ENCODE measurements around the gene RBM20. TPM values are rescaled to one million over a fixed set of nuclear protein-coding genes. Genes with fewer than 3 reads are reported as not detected.
A peak's percentile ranks its signal among the peaks of the same experiment; 100 is the strongest.

The RBM20 gene
- polyA plus RNA-seq, 3 donors = not detected

- H3K27me3 Mint-ChIP-seq (ENCODE audit: low read depth in 3 of 3) = no peaks in the 10 kb centered on the region
- H3K36me3 Mint-ChIP-seq = peaks cover 0 to 3% of the 10 kb centered on the region in 2 donors
- H3K27me3 ChIP-seq (ENCODE audit: control insufficient read depth in 2 of 2, insufficient read depth in 2 of 2, low read length in 2 of 2) = no peaks in the 10 kb centered on the region
- H4K20me1 ChIP-seq (ENCODE audit: insufficient read depth, low read length) = no peaks in the 10 kb centered on the region
- H3K79me2 ChIP-seq (ENCODE audit: insufficient read depth, low read length) = no peaks in the 10 kb centered on the region
- no peaks in the 10 kb centered on the region for H3K4me1 ChIP-seq (ENCODE audit: control insufficient read depth in 1 of 2, insufficient read depth in 2 of 2, low read length in 2 of 2)
- no peaks in the 10 kb centered on the region for H3K36me3 ChIP-seq (replicated peaks in 1 of 2; ENCODE audit: control insufficient read depth in 1 of 2, insufficient read depth in 2 of 2, low read length in 2 of 2)
- H3K4me3 ChIP-seq (replicated peaks in 1 of 3; ENCODE audit: low read depth in 2 of 3, low read length in 3 of 3) = no peak overlapping the region
- H3K27ac ChIP-seq (ENCODE audit: low read depth in 1 of 2, low read length in 2 of 2) = no peak overlapping the region
- H3K4me1 Mint-ChIP-seq = peaks cover 7% of the 10 kb centered on the region
- no peak overlapping the region for H2AFZ ChIP-seq (ENCODE audit: insufficient read depth, low read depth, low read length, poor library complexity, severe bottlenecking)
- peak overlapping the region in 1 of 7 donors; percentile 44 for H3K27ac Mint-ChIP-seq
- TF ChIP-seq, protein P1, sequence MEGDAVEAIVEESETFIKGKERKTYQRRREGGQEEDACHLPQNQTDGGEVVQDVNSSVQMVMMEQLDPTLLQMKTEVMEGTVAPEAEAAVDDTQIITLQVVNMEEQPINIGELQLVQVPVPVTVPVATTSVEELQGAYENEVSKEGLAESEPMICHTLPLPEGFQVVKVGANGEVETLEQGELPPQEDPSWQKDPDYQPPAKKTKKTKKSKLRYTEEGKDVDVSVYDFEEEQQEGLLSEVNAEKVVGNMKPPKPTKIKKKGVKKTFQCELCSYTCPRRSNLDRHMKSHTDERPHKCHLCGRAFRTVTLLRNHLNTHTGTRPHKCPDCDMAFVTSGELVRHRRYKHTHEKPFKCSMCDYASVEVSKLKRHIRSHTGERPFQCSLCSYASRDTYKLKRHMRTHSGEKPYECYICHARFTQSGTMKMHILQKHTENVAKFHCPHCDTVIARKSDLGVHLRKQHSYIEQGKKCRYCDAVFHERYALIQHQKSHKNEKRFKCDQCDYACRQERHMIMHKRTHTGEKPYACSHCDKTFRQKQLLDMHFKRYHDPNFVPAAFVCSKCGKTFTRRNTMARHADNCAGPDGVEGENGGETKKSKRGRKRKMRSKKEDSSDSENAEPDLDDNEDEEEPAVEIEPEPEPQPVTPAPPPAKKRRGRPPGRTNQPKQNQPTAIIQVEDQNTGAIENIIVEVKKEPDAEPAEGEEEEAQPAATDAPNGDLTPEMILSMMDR (IDR thresholded peaks at IDR 0.05) = no peak
- intact Hi-C loops (cut with micrococcal nuclease) = loop anchor here (10.0 kb wide), 1 partner anchor 980 kb away; no protein-coding TSS in a partner anchor
- H3K4me3 Mint-ChIP-seq = no peak overlapping the region
- no peak for DNase-seq
- H3K9me3 Mint-ChIP-seq = no peaks in the 10 kb centered on the region
- no peak overlapping the region for H3K9ac ChIP-seq (ENCODE audit: insufficient read depth, low read length, poor library complexity, severe bottlenecking)
- H3K4me2 ChIP-seq (replicated peaks; ENCODE audit: extremely low read depth, low read length, poor library complexity, severe bottlenecking) = no peak overlapping the region
- WGBS (ENCODE audit: insufficient coverage) = no CpG with 5 or more reads among the region's 2 CpGs
- no peaks in the 10 kb centered on the region for H3K9me3 ChIP-seq (replicated peaks in 1 of 2; ENCODE audit: control insufficient read depth in 1 of 2, insufficient read depth in 1 of 2, low read length in 2 of 2)
These were observed 28.9 kb upstream of the RBM20 start for GRCh38 chr10:110615057-110615747.

DNA sequence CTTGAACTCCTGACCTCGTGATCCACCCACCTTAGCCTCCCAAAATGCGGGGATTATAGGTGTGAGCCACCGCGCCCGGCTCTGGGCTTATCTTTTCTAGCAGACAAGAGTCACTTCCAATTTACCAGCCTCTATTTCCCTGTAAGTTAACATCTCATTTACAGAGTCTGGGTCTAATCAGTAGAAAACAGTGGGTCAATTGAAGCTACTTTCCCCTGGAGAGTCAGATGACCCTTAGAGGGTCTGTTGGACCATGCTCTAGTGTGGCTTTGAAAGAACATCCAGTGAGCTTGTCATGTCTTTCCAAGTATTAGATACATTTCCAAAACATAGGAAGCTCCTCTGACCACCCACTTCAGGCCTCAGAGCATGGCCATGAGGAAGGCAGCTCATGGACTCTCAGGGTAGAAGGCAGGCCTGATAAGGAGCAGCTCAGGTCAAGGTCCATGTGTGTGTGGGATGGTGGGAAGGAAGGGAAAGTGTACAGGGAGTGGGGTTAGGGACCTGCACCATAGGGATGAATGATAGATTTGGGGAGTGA lies 27.6 kb upstream of the RBM20 start:
- H2AFZ ChIP-seq (ENCODE audit: insufficient read depth, low read depth, low read length, poor library complexity, severe bottlenecking) = no peak overlapping the region
- intact Hi-C loops (cut with micrococcal nuclease) = loop anchor here (10.0 kb wide), 1 partner anchor 978 kb away; no protein-coding TSS in a partner anchor
- H3K79me2 ChIP-seq (ENCODE audit: insufficient read depth, low read length) = no peaks in the 10 kb centered on the region
- Mint-ChIP-seq H3K27me3 (ENCODE audit: low read depth in 3 of 3) (no peaks in the 10 kb centered on the region), H3K4me1 (peaks cover 7% of the 10 kb centered on the region), H3K27ac (peak overlapping the region in 1 of 7 donors; percentile 44), H3K36me3 (no peaks in the 10 kb centered on the region), H3K9me3 (no peaks in the 10 kb centered on the region), H3K4me3 (no peak overlapping the region)
- H4K20me1 ChIP-seq (ENCODE audit: insufficient read depth, low read length) = no peaks in the 10 kb centered on the region
- no peak overlapping the region for H3K4me2 ChIP-seq (replicated peaks; ENCODE audit: extremely low read depth, low read length, poor library complexity, severe bottlenecking)
- no CpG with 5 or more reads among the region's 5 CpGs for WGBS (ENCODE audit: insufficient coverage)
- no peak for DNase-seq
- no peak overlapping the region for H3K9ac ChIP-seq (ENCODE audit: insufficient read depth, low read length, poor library complexity, severe bottlenecking)
- H3K4me1 ChIP-seq (ENCODE audit: control insufficient read depth in 1 of 2, insufficient read depth in 2 of 2, low read length in 2 of 2) = no peaks in the 10 kb centered on the region
- no peak overlapping the region for H3K27ac ChIP-seq (ENCODE audit: low read depth in 1 of 2, low read length in 2 of 2)
- TF ChIP-seq, protein P1 (IDR thresholded peaks at IDR 0.05) = no peak
- no peak overlapping the region for H3K4me3 ChIP-seq (replicated peaks in 1 of 3; ENCODE audit: low read depth in 2 of 3, low read length in 3 of 3)
- no peaks in the 10 kb centered on the region for H3K27me3 ChIP-seq (ENCODE audit: control insufficient read depth in 2 of 2, insufficient read depth in 2 of 2, low read length in 2 of 2)
- no peaks in the 10 kb centered on the region for H3K36me3 ChIP-seq (replicated peaks in 1 of 2; ENCODE audit: control insufficient read depth in 1 of 2, insufficient read depth in 2 of 2, low read length in 2 of 2)
- H3K9me3 ChIP-seq (replicated peaks in 1 of 2; ENCODE audit: control insufficient read depth in 1 of 2, insufficient read depth in 1 of 2, low read length in 2 of 2) = no peaks in the 10 kb centered on the region

Measured in CD14-positive monocyte (primary cell).